ENCODE measurements around the gene FAIM2.

The FAIM2 gene

GRCh38 chr12:49950273-49951251 is 46.9 kb upstream of the FAIM2 start, which contains the start of gene AQP2:
AQP2 (plus strand) TSS chr12:49950737; CDS start chr12:49950831, 94 bp downstream.
- Histone ChIP-seq H2AFZ (ENCODE audit: insufficient read depth, low read length, poor library complexity) (no peak within 1 kb of the TSS), H3K4me1 (ENCODE audit: control insufficient read depth in 1 of 2, insufficient read depth in 2 of 2, low read length in 2 of 2) (no peaks in the 10 kb centered on the region), H2AK5ac (ENCODE audit: low read length) (no peak within 1 kb of the TSS), H3K9me3 (ENCODE audit: insufficient read depth, low read depth, low read length) (no peaks in the 10 kb centered on the region), H3K4me2 (ENCODE audit: low read length) (no peak within 1 kb of the TSS), H3K27ac (ENCODE audit: low read depth, low read length) (no peak within 1 kb of the TSS), H3K79me1 (ENCODE audit: low read length) (no peaks in the 10 kb centered on the region), H3K4me3 (ENCODE audit: low read depth, low read length) (no peak within 1 kb of the TSS), H3K9ac (ENCODE audit: low read length) (no peak within 1 kb of the TSS), H3K4ac (ENCODE audit: low read depth, low read length) (no peak within 1 kb of the TSS), H4K8ac (ENCODE audit: low read depth, low read length) (no peak within 1 kb of the TSS), H3K14ac (ENCODE audit: low read length) (no peak within 1 kb of the TSS), H4K12ac (ENCODE audit: low read depth, low read length) (no peak within 1 kb of the TSS), H2BK120ac (ENCODE audit: insufficient read depth, low read length, poor library complexity) (no peak within 1 kb of the TSS), H2BK5ac (ENCODE audit: low read depth, low read length, poor library complexity) (no peak within 1 kb of the TSS), H3K23ac (ENCODE audit: low read length) (no peak within 1 kb of the TSS), H2BK12ac (ENCODE audit: low read length) (no peak within 1 kb of the TSS), H4K91ac (ENCODE audit: low read depth, low read length) (no peak within 1 kb of the TSS), H3K27me3 (ENCODE audit: insufficient read depth, low read length) (peaks cover 9% of the 10 kb centered on the region), H3K18ac (ENCODE audit: low read length) (no peak within 1 kb of the TSS), H3K36me3 (ENCODE audit: control insufficient read depth in 1 of 2, insufficient read depth in 2 of 2, low read length in 2 of 2) (no peaks in the 10 kb centered on the region), H3K79me2 (ENCODE audit: control insufficient read depth, insufficient read depth, low read length, poor library complexity) (no peaks in the 10 kb centered on the region)
- no CpG with 5 or more reads among the region's 32 CpGs for WGBS (ENCODE audit: extremely low coverage, insufficient coverage, insufficient read length)
- DNase-seq, result no peak

GRCh38 chr12:49949866-49950265 is 46.2 kb upstream of the FAIM2 start:
- Histone ChIP-seq H4K12ac (ENCODE audit: low read depth, low read length) (no peak overlapping the region), H3K79me2 (ENCODE audit: control insufficient read depth, insufficient read depth, low read length, poor library complexity) (no peaks in the 10 kb centered on the region), H3K18ac (ENCODE audit: low read length) (no peak overlapping the region), H3K4ac (ENCODE audit: low read depth, low read length) (no peak overlapping the region), H3K4me3 (ENCODE audit: low read depth, low read length) (no peak overlapping the region), H2BK120ac (ENCODE audit: insufficient read depth, low read length, poor library complexity) (no peak overlapping the region), H3K4me2 (ENCODE audit: low read length) (no peak overlapping the region), H2AK5ac (ENCODE audit: low read length) (no peak overlapping the region), H2BK12ac (ENCODE audit: low read length) (no peak overlapping the region), H3K27me3 (ENCODE audit: insufficient read depth, low read length) (peaks cover 5% of the 10 kb centered on the region), H3K36me3 (ENCODE audit: control insufficient read depth in 1 of 2, insufficient read depth in 2 of 2, low read length in 2 of 2) (no peaks in the 10 kb centered on the region), H3K4me1 (ENCODE audit: control insufficient read depth in 1 of 2, insufficient read depth in 2 of 2, low read length in 2 of 2) (peaks cover 0 to 2% of the 10 kb centered on the region in 2 experiments), H4K91ac (ENCODE audit: low read depth, low read length) (no peak overlapping the region), H2AFZ (ENCODE audit: insufficient read depth, low read length, poor library complexity) (no peak overlapping the region), H3K23ac (ENCODE audit: low read length) (no peak overlapping the region), H3K14ac (ENCODE audit: low read length) (no peak overlapping the region), H3K79me1 (ENCODE audit: low read length) (no peaks in the 10 kb centered on the region), H3K27ac (ENCODE audit: low read depth, low read length) (no peak overlapping the region), H2BK5ac (ENCODE audit: low read depth, low read length, poor library complexity) (no peak overlapping the region), H3K9ac (ENCODE audit: low read length) (no peak overlapping the region), H4K8ac (ENCODE audit: low read depth, low read length) (no peak overlapping the region), H3K9me3 (ENCODE audit: insufficient read depth, low read depth, low read length) (no peaks in the 10 kb centered on the region)
- no peak for DNase-seq
- WGBS (ENCODE audit: extremely low coverage, insufficient coverage, insufficient read length), result no CpG with 5 or more reads among the region's 3 CpGs

- Histone ChIP-seq H3K4me1 (ENCODE audit: control insufficient read depth in 1 of 2, insufficient read depth in 2 of 2, low read length in 2 of 2) (peaks cover 0 to 2% of the 10 kb centered on the region in 2 experiments), H3K4me3 (ENCODE audit: low read depth, low read length) (no peak overlapping the region), H4K12ac (ENCODE audit: low read depth, low read length) (no peak overlapping the region), H3K79me1 (ENCODE audit: low read length) (no peaks in the 10 kb centered on the region), H2BK120ac (ENCODE audit: insufficient read depth, low read length, poor library complexity) (no peak overlapping the region), H2BK12ac (ENCODE audit: low read length) (no peak overlapping the region), H2AFZ (ENCODE audit: insufficient read depth, low read length, poor library complexity) (no peak overlapping the region), H2BK5ac (ENCODE audit: low read depth, low read length, poor library complexity) (no peak overlapping the region), H3K36me3 (ENCODE audit: control insufficient read depth in 1 of 2, insufficient read depth in 2 of 2, low read length in 2 of 2) (no peaks in the 10 kb centered on the region), H3K9ac (ENCODE audit: low read length) (no peak overlapping the region), H3K23ac (ENCODE audit: low read length) (no peak overlapping the region), H3K27me3 (ENCODE audit: insufficient read depth, low read length) (no peaks in the 10 kb centered on the region), H3K27ac (ENCODE audit: low read depth, low read length) (no peak overlapping the region), H3K14ac (ENCODE audit: low read length) (no peak overlapping the region), H4K91ac (ENCODE audit: low read depth, low read length) (no peak overlapping the region), H2AK5ac (ENCODE audit: low read length) (no peak overlapping the region), H3K18ac (ENCODE audit: low read length) (no peak overlapping the region), H3K79me2 (ENCODE audit: control insufficient read depth, insufficient read depth, low read length, poor library complexity) (no peaks in the 10 kb centered on the region), H3K4me2 (ENCODE audit: low read length) (no peak overlapping the region), H4K8ac (ENCODE audit: low read depth, low read length) (no peak overlapping the region), H3K4ac (ENCODE audit: low read depth, low read length) (no peak overlapping the region), H3K9me3 (ENCODE audit: insufficient read depth, low read depth, low read length) (no peaks in the 10 kb centered on the region)
- DNase-seq, result no peak
- WGBS (ENCODE audit: extremely low coverage, insufficient coverage, insufficient read length), result no CpG with 5 or more reads among the region's 13 CpGs
These were observed 45.5 kb upstream of the FAIM2 start for GRCh38 chr12:49948866-49949845.

- no peak overlapping the region for H2BK12ac ChIP-seq (ENCODE audit: low read length)
- no peak overlapping the region for H4K8ac ChIP-seq (ENCODE audit: low read depth, low read length)
- H3K4me2 ChIP-seq (ENCODE audit: low read length), result no peak overlapping the region
- no peak overlapping the region for H2AK5ac ChIP-seq (ENCODE audit: low read length)
- H3K9me3 ChIP-seq (ENCODE audit: insufficient read depth, low read depth, low read length), result no peaks in the 10 kb centered on the region
- no peak overlapping the region for H3K14ac ChIP-seq (ENCODE audit: low read length)
- H3K36me3 ChIP-seq (ENCODE audit: control insufficient read depth in 1 of 2, insufficient read depth in 2 of 2, low read length in 2 of 2), result no peaks in the 10 kb centered on the region
- no peak for DNase-seq
- H3K4me1 ChIP-seq (ENCODE audit: control insufficient read depth in 1 of 2, insufficient read depth in 2 of 2, low read length in 2 of 2), result peaks cover 0 to 2% of the 10 kb centered on the region in 2 experiments
- no peak overlapping the region for H2AFZ ChIP-seq (ENCODE audit: insufficient read depth, low read length, poor library complexity)
- H2BK5ac ChIP-seq (ENCODE audit: low read depth, low read length, poor library complexity), result no peak overlapping the region
- no peak overlapping the region for H3K18ac ChIP-seq (ENCODE audit: low read length)
- no peak overlapping the region for H3K9ac ChIP-seq (ENCODE audit: low read length)
- WGBS (ENCODE audit: extremely low coverage, insufficient coverage, insufficient read length), result no CpG with 5 or more reads among the region's 7 CpGs
- H3K27ac ChIP-seq (ENCODE audit: low read depth, low read length), result no peak overlapping the region
- H3K79me2 ChIP-seq (ENCODE audit: control insufficient read depth, insufficient read depth, low read length, poor library complexity), result no peaks in the 10 kb centered on the region
- H3K27me3 ChIP-seq (ENCODE audit: insufficient read depth, low read length), result no peaks in the 10 kb centered on the region
- H3K79me1 ChIP-seq (ENCODE audit: low read length), result no peaks in the 10 kb centered on the region
- H3K23ac ChIP-seq (ENCODE audit: low read length), result no peak overlapping the region
- H3K4ac ChIP-seq (ENCODE audit: low read depth, low read length), result no peak overlapping the region
- no peak overlapping the region for H4K91ac ChIP-seq (ENCODE audit: low read depth, low read length)
- H2BK120ac ChIP-seq (ENCODE audit: insufficient read depth, low read length, poor library complexity), result no peak overlapping the region
- no peak overlapping the region for H3K4me3 ChIP-seq (ENCODE audit: low read depth, low read length)
- no peak overlapping the region for H4K12ac ChIP-seq (ENCODE audit: low read depth, low read length)
These were observed 44.0 kb upstream of the FAIM2 start for GRCh38 chr12:49947593-49948226.
